ENCODE results near the gene MXRA5. TPM values are rescaled to one million over a fixed set of nuclear protein-coding genes. Genes with fewer than 3 reads are reported as not detected.
A peak's percentile ranks its signal among the peaks of the same experiment; 100 is the strongest.

The MXRA5 gene, protein sequence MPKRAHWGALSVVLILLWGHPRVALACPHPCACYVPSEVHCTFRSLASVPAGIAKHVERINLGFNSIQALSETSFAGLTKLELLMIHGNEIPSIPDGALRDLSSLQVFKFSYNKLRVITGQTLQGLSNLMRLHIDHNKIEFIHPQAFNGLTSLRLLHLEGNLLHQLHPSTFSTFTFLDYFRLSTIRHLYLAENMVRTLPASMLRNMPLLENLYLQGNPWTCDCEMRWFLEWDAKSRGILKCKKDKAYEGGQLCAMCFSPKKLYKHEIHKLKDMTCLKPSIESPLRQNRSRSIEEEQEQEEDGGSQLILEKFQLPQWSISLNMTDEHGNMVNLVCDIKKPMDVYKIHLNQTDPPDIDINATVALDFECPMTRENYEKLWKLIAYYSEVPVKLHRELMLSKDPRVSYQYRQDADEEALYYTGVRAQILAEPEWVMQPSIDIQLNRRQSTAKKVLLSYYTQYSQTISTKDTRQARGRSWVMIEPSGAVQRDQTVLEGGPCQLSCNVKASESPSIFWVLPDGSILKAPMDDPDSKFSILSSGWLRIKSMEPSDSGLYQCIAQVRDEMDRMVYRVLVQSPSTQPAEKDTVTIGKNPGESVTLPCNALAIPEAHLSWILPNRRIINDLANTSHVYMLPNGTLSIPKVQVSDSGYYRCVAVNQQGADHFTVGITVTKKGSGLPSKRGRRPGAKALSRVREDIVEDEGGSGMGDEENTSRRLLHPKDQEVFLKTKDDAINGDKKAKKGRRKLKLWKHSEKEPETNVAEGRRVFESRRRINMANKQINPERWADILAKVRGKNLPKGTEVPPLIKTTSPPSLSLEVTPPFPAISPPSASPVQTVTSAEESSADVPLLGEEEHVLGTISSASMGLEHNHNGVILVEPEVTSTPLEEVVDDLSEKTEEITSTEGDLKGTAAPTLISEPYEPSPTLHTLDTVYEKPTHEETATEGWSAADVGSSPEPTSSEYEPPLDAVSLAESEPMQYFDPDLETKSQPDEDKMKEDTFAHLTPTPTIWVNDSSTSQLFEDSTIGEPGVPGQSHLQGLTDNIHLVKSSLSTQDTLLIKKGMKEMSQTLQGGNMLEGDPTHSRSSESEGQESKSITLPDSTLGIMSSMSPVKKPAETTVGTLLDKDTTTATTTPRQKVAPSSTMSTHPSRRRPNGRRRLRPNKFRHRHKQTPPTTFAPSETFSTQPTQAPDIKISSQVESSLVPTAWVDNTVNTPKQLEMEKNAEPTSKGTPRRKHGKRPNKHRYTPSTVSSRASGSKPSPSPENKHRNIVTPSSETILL (N-terminal part only)
- total RNA-seq (10 to 100 TPM in 1 of 2 donors, 1 to 10 TPM in 1; 4.4 to 17.0 TPM), polyA plus RNA-seq (1 to 10 TPM in 1 of 2 donors, under 1 TPM in 1; 0.55 to 3.4 TPM)
- long read RNA-seq, donor 1 = 0 reads
- long read RNA-seq, donor 2 = 0 reads
- long read RNA-seq, donor 3 = 0 reads
- long read RNA-seq, donor 4 = 0 reads
- long read RNA-seq, donor 5 = 0 reads

DNA sequence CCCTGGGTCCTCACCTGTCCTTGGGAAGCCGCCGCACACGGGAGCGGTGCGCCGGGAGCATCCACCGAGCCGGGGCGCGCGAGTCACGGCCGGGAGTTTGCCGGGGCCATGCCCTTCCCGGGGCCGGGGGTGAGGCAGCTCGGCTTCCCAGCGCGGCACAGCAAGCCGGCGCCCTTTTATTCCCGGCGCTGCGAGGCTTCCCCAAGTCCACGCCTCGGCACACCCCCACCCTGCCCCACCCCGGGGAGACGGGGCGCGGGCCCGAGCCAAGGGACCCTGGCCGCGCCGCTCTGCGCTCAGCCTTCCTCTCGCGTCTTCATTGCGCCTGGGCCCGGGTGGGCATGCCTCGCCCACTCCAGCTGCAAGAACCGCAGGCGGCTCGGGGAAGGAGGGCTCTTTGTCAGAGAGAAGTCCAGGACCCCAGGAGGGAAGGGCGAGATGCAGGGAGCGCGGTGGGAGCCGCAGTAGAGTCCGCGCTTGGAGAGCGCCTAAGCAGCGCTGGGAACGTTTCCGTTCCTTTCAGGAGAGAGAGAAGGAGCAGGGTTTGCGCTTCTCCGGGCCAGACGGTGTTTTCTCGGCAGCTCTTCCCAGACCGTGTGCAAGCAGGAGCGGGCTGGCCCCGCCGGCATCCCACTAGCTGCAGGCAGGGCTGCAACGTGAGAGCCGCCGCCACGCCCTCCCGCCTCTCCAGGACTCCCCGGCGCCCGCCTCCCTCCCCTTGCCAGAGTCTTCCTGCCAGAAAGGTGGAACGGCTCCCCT lies at the start of gene MXRA5:
Gene MXRA5 (minus strand): TSS at position 152 of the 759 bp plus-strand sequence. CDS start 2,819 bp downstream, outside the sequence.
- ATAC-seq (ENCODE audit: insufficient read depth, low FRiP score) (peak; percentile 9), DNase-seq (peak in 1 of 3 donors; percentile 18)
- 1 to 3% methylated on average over 50 to 70 of the region's 70 CpGs for WGBS, 2 donors
- peaks cover 0 to 13% (median 0%) of the 10 kb centered on the region in 4 donors for H3K9me3 ChIP-seq (ENCODE audit: control insufficient read depth in 4 of 4, insufficient read depth in 3 of 4, low read length in 3 of 4)
- peaks cover 0 to 2% (median 0%) of the 10 kb centered on the region in 5 donors for H3K4me1 ChIP-seq (ENCODE audit: control insufficient read depth in 5 of 5, insufficient read depth in 5 of 5, low read length in 5 of 5)
- no peak within 1 kb of the TSS for H3K4me3 ChIP-seq
- no peaks in the 10 kb centered on the region for H3K36me3 ChIP-seq (ENCODE audit: control insufficient read depth in 4 of 4, insufficient read depth in 4 of 4, low read length in 4 of 4)
- H3K27ac ChIP-seq (ENCODE audit: low read depth in 1 of 2, low read length in 1 of 2) = peak within 1 kb of the TSS; percentile 26
- peaks cover 15 to 65% (median 25%) of the 10 kb centered on the region in 3 donors for H3K27me3 ChIP-seq (ENCODE audit: control insufficient read depth in 3 of 3, insufficient read depth in 3 of 3, low read length in 2 of 3)
- no peak within 1 kb of the TSS for H3K9ac ChIP-seq (ENCODE audit: insufficient read depth in 1 of 2, low read length in 2 of 2)
- no peak for TF ChIP-seq CTCF (IDR thresholded peaks at IDR 0.05; ENCODE audit: control extremely low read depth, extremely low read depth)

DNA sequence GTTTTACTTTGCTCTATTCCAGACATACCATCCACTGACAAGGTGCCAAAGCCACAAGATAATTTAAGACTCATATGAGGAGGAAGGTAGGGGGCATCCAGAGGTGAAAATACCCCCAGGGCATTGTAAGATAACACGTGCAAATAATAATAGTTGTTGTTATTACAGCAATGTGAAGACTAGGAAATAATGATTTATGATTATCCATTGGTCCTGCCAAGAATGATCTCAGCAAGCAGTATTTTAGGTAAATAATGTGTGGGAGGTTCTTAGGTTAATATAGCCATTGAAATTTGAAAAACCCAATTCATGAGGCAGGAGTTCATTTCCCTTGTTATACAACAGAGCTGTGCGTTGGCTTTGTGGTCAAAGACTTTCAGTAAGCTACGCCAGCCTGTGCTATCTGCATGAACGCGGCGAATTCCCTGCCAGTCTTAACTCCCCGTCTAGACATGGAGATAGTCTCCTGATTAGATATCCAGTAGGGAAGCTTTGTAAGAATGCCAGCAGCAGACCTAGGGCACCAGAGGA lies 47.2 kb upstream of the MXRA5 start:
- no peaks in the 10 kb centered on the region for H3K9me3 ChIP-seq (ENCODE audit: control insufficient read depth in 4 of 4, insufficient read depth in 3 of 4, low read length in 3 of 4)
- ATAC-seq (ENCODE audit: insufficient read depth, low FRiP score) (no peak), DNase-seq (no peak)
- no peak for TF ChIP-seq CTCF (IDR thresholded peaks at IDR 0.05; ENCODE audit: control extremely low read depth, extremely low read depth)
- no peak overlapping the region for H3K27ac ChIP-seq (ENCODE audit: low read depth in 1 of 2, low read length in 1 of 2)
- H3K9ac ChIP-seq (ENCODE audit: insufficient read depth in 1 of 2, low read length in 2 of 2) = no peak overlapping the region
- no peak overlapping the region for H3K4me3 ChIP-seq
- H3K27me3 ChIP-seq (ENCODE audit: control insufficient read depth in 3 of 3, insufficient read depth in 3 of 3, low read length in 2 of 3) = peaks cover 0 to 28% (median 7%) of the 10 kb centered on the region in 3 donors
- 64 to 74% methylated on average over 7 of the region's 7 CpGs for WGBS, 2 donors
- H3K4me1 ChIP-seq (ENCODE audit: control insufficient read depth in 5 of 5, insufficient read depth in 5 of 5, low read length in 5 of 5) = no peaks in the 10 kb centered on the region
- no peaks in the 10 kb centered on the region for H3K36me3 ChIP-seq (ENCODE audit: control insufficient read depth in 4 of 4, insufficient read depth in 4 of 4, low read length in 4 of 4)

DNA sequence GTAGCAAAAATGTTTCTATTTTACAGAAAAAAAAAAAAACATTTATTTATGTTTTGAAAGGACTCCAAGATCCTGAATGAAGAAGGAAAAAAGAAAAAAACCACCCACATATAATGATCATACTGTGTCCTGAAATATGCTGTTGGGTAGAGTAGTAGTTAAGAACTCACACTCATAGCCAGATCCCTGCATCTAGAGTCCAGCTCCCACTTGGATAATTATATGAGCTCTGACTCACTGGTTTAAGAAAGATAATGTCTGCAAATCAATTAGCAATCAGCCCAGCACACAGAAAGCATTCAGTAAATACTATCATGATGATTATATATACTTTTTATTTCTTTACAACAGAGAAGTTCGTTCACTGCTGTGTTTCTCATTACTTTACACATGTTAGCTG lies 46.7 kb upstream of the MXRA5 start:
- ATAC-seq (ENCODE audit: insufficient read depth, low FRiP score) (no peak), DNase-seq (no peak)
- Histone ChIP-seq H3K9ac (ENCODE audit: insufficient read depth in 1 of 2, low read length in 2 of 2) (no peak overlapping the region), H3K4me1 (ENCODE audit: control insufficient read depth in 5 of 5, insufficient read depth in 5 of 5, low read length in 5 of 5) (no peaks in the 10 kb centered on the region), H3K9me3 (ENCODE audit: control insufficient read depth in 4 of 4, insufficient read depth in 3 of 4, low read length in 3 of 4) (no peaks in the 10 kb centered on the region), H3K27me3 (ENCODE audit: control insufficient read depth in 3 of 3, insufficient read depth in 3 of 3, low read length in 2 of 3) (peaks cover 0 to 28% (median 7%) of the 10 kb centered on the region in 3 donors), H3K4me3 (no peak overlapping the region), H3K36me3 (ENCODE audit: control insufficient read depth in 4 of 4, insufficient read depth in 4 of 4, low read length in 4 of 4) (no peaks in the 10 kb centered on the region), H3K27ac (ENCODE audit: low read depth in 1 of 2, low read length in 1 of 2) (no peak overlapping the region)
- TF ChIP-seq CTCF (IDR thresholded peaks at IDR 0.05; ENCODE audit: control extremely low read depth, extremely low read depth) = no peak
- WGBS, 2 donors = 54 to 57% methylated on average over 1 of the region's 1 CpG

Measured in lung (tissue), 16 donors.